Vagina (tissue), 2 donors: ENCODE results near the gene UBE2G2. TPM values are rescaled to one million over a fixed set of nuclear protein-coding genes. Genes with fewer than 3 reads are reported as not detected.

Experiments used
- DNase-seq, 2 donors: peaks; one replicate each; pipeline ENCODE4 v3.0.0-alpha.2; 2017; ENCODE audit errors: extremely low spot score in 2 of 2
- H3K27ac ChIP-seq: fragments of 200-600 bp; sonication (generic); one replicate; pipeline ENCODE4 v1.5.1; 2019
- H3K27me3 ChIP-seq: fragments of 200-600 bp; sonication (generic); one replicate; pipeline ENCODE4 v1.5.1; 2019
- H3K36me3 ChIP-seq, 2 donors: fragments of 200-600 bp; sonication (generic); one replicate each; pipeline ENCODE4 v1.5.1; 2017 to 2019
- H3K4me1 ChIP-seq: fragments of 200-600 bp; sonication (generic); one replicate; pipeline ENCODE4 v1.5.1; 2019
- H3K4me3 ChIP-seq, 2 donors: fragments of 200-600 bp; sonication (generic); 1 replicate in 1 of 2; 2 replicates in 1 of 2; pipeline ENCODE4 v1.5.1; 2016 to 2019
- H3K9me3 ChIP-seq: fragments of 200-600 bp; sonication (generic); one replicate; pipeline ENCODE4 v1.5.1; 2019
- CTCF ChIP-seq, 3 experiments: fragments of 450-650 bp in 2 of 3; fragments of 200-600 bp in 1 of 3; sonication (generic) in 1 of 3; IDR thresholded peaks; one replicate each; pipeline ENCODE4 v1.5.1; 2017 to 2019; ENCODE audit warnings: antibody characterized with exemption in 3 of 3, mild to moderate bottlenecking in 2 of 3, moderate library complexity in 2 of 3
- POLR2A ChIP-seq, 2 donors: fragments of 450-650 bp; IDR thresholded peaks; one replicate each; pipeline ENCODE4 v1.6.1; 2017; ENCODE audit warnings: antibody characterized with exemption in 2 of 2, mild to moderate bottlenecking in 2 of 2, moderate library complexity in 2 of 2
- POLR2AphosphoS5 ChIP-seq, 2 donors: sonication (generic); formaldehyde crosslinking; IDR thresholded peaks; one replicate each; pipeline ENCODE4 v1.9.0; 2017; ENCODE audit warnings: antibody characterized with exemption in 2 of 2, mild to moderate bottlenecking in 2 of 2, low read depth in 1 of 2; ENCODE audit not compliant: insufficient read depth in 1 of 2
- intact Hi-C: fragments of 100-400 bp; cut with DNase I; formaldehyde crosslinking; loops from one replicate; pipeline ENCODE4 v1.15.1; 2023
- total RNA-seq: library from RNA; depleted of rRNA; stranded (reverse); fragments of >200 nt; gene quantifications from one replicate; pipeline ENCODE4 v1.2.3, GENCODE V29; 2016

The UBE2G2 gene
- total RNA-seq, 1 donor from 2014 or later: 96.5 TPM

DNA sequence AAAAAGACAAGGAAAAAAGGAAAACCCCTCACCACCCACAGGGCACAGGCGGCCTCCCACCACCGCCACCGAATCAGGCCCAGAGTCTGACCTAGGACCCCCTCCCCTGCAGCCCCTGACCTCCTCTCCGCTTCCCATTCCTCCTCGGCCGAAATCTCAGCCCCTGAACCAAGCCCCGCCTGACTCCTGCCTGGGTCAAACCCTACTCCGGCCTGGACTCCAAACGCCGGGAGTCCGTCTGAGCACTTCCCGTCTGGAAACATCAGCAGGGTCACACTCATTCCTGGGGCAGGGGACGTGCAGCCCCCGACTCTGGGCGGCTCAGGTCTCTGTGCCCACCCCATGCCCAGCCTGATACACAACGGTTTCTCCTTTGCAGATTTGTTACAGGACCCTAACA is 42.6 kb upstream of the UBE2G2 start:
- TF ChIP-seq POLR2A (IDR thresholded peaks at IDR 0.05) (no peak), CTCF (IDR thresholded peaks at IDR 0.05) (no peak), POLR2AphosphoS5 (IDR thresholded peaks at IDR 0.05; ENCODE audit: insufficient read depth in 1 of 2, low read depth in 1 of 2) (no peak)
- Histone ChIP-seq H3K27ac (no peak overlapping the region), H3K4me1 (peaks cover 22% of the 10 kb centered on the region), H3K9me3 (no peaks in the 10 kb centered on the region), H3K27me3 (no peaks in the 10 kb centered on the region), H3K4me3 (no peak overlapping the region), H3K36me3 (peaks cover 0 to 9% of the 10 kb centered on the region in 2 donors)
- intact Hi-C loops: no loop called here
- no peak for DNase-seq

DNA sequence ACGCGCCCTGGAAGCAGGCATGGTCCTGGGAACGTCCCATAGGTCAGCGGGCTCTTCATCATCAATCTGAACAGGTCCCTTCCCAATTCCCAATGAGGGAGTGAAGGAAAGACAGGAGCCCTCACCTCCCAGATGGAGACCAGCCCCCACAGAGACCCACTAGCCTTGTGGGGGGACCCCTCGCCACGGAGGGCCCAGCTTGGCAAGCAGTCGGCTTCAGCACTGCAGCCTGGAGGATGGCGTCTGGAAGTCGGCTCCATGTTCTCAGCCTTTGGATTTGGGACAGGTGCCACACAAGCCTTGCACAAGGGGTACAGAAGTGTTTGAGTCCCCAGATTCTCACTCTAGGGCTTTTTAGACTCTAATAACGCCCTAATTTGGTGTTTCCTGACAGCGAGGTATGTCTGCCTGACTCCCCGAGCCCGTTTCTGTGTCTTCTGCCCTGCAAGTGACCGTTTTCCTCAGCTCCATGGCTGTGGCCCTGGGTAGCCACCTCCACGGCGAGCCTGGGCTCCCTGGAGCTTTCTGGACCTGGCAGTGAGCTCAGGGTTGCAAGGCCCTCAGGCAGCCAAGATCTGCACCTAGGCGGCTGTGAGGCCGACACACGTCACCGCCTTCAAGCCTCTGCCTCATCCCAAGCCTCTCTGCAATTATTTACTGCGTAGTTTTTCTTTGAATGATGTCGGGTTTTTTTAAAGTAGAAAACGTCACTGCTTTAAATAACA is 41.3 kb upstream of the UBE2G2 start:
- Histone ChIP-seq H3K27ac (no peak overlapping the region), H3K4me1 (peaks cover 22% of the 10 kb centered on the region), H3K4me3 (no peak overlapping the region), H3K36me3 (no peaks in the 10 kb centered on the region), H3K9me3 (no peaks in the 10 kb centered on the region), H3K27me3 (no peaks in the 10 kb centered on the region)
- no peak for DNase-seq
- intact Hi-C loops: no loop called here
- TF ChIP-seq POLR2A (IDR thresholded peaks at IDR 0.05) (no peak), CTCF (IDR thresholded peaks at IDR 0.05) (no peak), POLR2AphosphoS5 (IDR thresholded peaks at IDR 0.05; ENCODE audit: insufficient read depth in 1 of 2, low read depth in 1 of 2) (no peak)

DNA sequence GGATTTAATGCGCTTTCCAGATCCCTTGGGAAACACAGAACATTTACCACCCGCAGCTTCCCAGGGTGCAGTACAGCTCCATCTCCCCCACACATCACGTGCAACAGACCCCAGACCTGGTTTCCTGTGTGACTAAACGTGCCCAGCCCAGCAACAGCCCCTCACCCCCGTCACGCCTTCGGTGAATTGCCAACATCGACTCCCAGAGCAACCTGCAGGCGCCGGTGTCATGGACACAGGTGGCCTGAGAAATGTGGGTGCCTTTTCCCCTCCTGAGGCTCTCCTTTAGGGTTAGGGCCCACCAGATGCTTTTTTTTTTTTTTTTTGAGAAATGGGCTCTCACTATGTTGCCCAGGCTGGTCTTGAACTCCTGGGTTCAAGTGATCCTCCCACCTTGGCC is 40.5 kb upstream of the UBE2G2 start:
- Histone ChIP-seq H3K36me3 (no peaks in the 10 kb centered on the region), H3K9me3 (no peaks in the 10 kb centered on the region), H3K4me3 (no peak overlapping the region), H3K27ac (no peak overlapping the region), H3K4me1 (peaks cover 20% of the 10 kb centered on the region), H3K27me3 (no peaks in the 10 kb centered on the region)
- intact Hi-C loops: no loop called here
- TF ChIP-seq POLR2AphosphoS5 (IDR thresholded peaks at IDR 0.05; ENCODE audit: insufficient read depth in 1 of 2, low read depth in 1 of 2): no peak
- no peak for TF ChIP-seq CTCF (IDR thresholded peaks at IDR 0.05)
- no peak for TF ChIP-seq POLR2A (IDR thresholded peaks at IDR 0.05)
- DNase-seq: no peak

- intact Hi-C loops: no loop called here
- Histone ChIP-seq H3K36me3 (no peaks in the 10 kb centered on the region), H3K4me3 (no peak overlapping the region), H3K4me1 (peaks cover 14% of the 10 kb centered on the region), H3K9me3 (no peaks in the 10 kb centered on the region), H3K27me3 (no peaks in the 10 kb centered on the region), H3K27ac (no peak overlapping the region)
- DNase-seq: no peak
- TF ChIP-seq POLR2A (IDR thresholded peaks at IDR 0.05) (no peak), POLR2AphosphoS5 (IDR thresholded peaks at IDR 0.05; ENCODE audit: insufficient read depth in 1 of 2, low read depth in 1 of 2) (no peak), CTCF (IDR thresholded peaks at IDR 0.05) (no peak)
Observed at GRCh38 chr21:44840771-44841170, 39.2 kb upstream of the UBE2G2 start.

DNA sequence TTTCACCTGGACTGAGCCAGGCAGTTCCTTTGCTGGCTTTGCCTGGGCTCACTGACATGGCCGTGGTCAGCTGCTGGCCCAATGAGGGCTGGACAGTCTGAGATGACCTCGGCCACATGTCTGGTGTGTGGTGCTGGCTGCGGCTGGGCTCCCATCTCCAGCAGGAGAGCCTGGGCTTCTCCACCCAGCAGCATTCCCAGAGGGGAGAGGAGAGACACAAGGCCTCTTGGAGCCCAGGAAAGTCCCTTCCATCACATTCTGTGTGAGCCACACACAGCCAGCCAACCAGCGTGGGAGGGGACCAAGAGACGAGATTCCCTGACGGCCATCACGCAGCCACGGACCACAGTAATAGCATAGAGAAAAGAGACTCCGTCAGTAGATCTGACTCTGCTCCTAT is 37.3 kb upstream of the UBE2G2 start:
- no peaks in the 10 kb centered on the region for H3K9me3 ChIP-seq
- no peaks in the 10 kb centered on the region for H3K36me3 ChIP-seq
- peaks cover 7% of the 10 kb centered on the region for H3K4me1 ChIP-seq
- H3K27ac ChIP-seq: no peak overlapping the region
- DNase-seq: no peak
- TF ChIP-seq CTCF (IDR thresholded peaks at IDR 0.05): no peak
- no peak for TF ChIP-seq POLR2A (IDR thresholded peaks at IDR 0.05)
- TF ChIP-seq POLR2AphosphoS5 (IDR thresholded peaks at IDR 0.05; ENCODE audit: insufficient read depth in 1 of 2, low read depth in 1 of 2): no peak
- intact Hi-C loops: no loop called here
- H3K4me3 ChIP-seq: no peak overlapping the region
- H3K27me3 ChIP-seq: no peaks in the 10 kb centered on the region
